ENCODE data around the gene ITGAL.

Gene ITGAL

DNA sequence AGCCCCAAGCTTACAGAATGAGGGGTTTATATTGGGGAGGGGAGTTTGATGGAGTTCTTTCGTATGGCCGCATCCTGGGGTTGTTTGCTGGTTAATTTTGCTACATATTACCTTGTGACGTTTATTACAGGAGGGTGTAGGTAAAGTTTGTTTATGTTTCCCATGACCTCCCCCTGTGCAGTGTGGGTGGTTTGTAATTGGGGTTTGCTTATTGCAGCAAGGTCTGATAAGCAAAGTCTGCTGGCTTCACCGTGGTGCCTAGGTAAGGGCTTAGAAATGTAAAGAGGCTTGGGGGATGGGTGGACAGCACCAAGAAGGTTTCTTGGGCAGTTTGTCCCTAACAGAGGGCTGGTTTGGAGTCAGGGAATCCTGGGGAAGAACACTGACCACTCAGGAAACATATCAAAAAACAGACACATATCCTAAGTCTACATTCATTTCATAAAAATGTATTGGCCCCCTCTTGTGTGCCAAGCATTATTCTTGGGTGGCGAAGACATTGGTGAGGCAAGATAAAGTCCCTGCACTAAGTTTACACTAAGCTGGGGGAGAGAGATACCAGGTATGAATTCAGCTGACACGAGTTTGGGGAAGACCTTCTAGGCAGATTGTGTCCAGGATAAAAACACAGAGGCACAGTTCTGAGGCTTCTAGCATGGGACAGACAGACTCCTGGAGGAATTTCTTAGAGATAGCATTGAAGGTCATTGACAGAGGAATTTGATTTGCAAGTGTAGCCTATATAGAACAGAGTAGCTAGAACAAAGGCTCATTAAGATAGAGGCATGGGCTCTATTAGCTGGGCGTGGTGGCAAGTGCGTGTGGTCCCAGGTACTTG, 76.1 kb downstream of the ITGAL start:
- DNase-seq: no peak

DNA sequence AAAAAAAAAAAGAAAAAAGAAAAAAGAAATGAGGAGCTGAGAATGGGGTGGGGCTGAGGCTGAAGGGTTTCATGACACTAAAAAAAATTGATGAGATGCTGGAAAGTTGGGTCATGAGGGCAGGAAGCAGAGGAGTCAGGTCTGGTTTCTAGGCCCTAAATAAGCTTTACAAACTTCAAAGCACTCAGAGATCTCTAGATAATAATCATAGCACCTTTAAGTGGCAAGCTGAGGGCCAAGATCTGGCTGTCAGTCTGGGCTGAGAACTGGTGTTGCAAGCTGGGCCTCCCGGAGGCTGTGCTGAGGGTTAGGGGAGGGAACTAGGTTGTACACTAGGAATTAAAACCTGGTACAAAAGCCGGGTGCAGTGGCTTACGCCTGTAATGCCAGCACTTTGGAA, 79.2 kb downstream of the ITGAL start:
- DNase-seq: peak; percentile 89

DNA sequence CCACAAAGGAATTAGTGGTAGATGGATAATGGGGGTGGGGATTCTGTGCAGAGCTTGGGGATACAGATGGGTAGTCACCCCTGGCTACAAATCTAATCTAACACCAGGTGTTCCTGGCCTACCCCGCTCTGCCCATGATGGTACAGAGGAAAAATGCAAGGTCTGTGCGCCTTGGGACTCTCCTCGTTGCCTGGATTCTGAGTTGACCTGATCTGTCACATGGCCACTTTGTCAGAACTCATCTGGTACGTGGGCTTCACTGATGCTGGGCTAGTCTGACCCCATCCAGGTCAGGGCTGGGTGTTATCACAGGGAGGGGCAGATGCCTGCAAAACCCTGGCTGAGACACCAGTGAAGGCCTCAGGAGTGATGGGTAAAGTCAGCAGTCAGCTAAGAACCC, 80.4 kb downstream of the ITGAL start:
- DNase-seq: no peak

DNA sequence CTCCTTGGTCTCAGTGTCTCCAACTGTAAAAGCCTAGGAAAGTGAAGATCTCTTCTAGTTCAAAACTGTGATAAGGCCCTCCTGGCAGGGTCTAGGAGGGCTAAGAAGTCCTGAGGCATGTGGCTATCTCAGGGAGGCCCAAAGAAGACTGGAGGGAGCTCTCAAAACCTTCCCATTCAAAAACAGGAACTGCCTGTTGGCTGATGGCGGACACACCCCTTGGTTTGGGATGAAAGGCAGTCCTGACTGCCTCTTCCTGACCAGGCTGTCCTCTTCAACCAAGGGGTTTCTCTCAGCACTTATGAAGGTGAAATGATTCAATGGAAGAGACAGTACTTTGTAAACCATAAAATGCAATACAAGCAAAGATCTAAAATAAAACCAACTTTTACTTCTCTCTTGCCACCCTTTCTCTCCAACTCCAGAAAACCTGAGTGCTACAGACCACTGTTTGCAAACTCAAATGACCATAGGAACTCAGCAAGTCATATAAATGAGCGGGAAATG, 80.9 kb downstream of the ITGAL start:
- DNase-seq: no peak

DNA sequence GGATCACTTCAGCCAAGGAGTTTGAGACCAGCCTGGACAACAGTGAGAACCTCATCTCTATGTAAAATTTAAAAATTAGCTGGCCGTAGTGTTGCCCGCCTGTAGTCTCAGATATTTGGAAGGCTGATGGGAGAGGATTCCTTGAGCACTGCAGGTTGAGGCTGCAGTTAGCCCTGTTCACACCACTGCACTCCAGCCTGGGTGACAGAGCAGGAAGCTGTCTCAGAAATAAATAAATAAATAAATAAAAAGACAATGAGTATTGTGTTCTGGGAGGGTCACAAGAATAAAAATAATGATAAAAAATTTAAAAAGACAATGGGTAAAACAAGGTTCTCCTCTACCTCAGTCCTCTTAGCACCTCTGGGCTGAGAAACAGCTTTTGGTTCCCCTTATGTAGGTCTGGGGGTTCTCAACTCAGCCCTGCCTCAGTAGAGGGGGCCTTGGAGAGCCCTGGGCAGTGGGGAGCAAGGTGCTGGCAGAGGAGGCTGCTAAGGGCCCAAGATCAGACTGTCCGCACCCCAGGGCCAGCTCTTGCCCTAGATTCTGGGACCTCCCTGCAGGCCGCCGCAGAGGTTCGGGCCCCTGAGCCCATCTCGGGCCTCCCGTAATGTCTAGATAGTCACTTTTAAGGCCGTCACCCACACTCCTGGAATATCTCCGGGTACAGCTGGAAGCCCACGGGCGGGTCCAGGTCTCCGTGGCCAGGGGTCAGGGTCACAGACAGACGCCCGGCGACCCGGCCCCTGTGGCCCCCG, 82.2 kb downstream of the ITGAL start:
- DNase-seq: no peak

DNA sequence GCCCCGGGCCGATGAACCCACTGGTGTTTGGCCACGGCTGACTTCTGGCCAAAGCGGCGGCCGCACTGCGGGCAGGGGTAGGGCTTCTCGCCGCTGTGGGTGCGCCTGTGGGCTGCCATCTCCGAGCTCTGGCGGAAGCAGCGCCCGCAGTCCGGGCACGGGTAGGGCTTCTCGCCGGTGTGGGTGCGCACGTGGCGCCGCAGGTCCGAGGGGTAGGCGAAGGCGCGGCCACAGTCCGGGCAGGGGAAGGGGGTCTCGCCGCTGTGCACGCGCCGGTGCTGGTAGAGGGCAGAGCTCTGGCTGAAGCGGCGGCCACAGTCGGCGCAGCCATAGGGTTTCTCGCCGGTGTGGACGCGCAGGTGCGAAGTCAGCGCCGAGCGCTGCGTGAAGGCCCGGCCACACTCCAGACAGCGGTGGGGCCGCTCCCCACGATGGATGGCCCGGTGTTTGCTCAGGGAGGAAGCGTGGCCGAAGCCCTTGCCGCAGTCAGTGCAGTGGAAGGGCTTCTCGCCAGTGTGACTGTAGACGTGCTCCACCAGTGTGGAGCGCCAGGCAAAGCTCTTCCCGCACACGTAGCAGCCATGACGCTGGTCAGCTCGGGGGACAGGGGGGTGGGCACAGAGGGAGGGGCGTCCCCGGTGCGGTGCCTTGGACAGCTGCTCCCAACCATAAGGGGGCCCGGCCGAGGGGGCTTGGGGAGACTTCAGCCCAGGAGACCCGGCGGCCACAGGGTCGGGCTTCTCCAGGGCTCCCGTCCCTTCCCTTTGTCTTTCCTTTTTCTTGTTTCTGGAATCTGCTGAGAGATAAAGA, 83.0 kb downstream of the ITGAL start:
- no peak for DNase-seq

DNA sequence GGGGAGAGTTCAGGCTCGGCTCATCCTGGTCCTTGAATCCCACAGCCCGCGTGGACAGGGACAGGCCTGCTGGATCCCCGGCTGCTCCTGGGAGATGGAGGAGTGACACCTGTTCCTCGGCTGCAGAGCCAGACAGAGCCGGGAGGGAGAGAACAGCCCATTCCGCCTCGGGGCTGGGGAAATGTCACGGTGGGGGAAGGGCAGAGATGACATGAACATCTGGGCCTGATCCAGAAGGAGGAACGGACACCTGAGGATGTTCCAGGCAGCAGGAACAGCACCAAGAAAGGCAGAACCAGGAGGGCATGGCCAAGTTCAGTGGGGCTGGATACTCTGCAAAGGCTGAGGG, 83.6 kb downstream of the ITGAL start:
- no peak for DNase-seq

DNA sequence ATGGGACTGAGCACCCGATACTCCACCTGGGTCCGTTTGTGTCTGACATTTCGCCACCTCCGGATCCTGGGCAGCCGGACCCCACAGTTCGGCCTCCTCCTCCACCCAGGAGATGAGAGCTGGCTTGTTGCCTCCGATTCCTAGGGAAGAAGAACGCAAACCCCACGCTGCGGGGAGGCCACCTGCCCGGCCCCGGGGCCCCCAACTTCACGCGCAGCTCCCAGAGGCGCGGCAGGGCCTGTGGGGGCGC, 85.1 kb downstream of the ITGAL start:
- no peak for DNase-seq

DNA sequence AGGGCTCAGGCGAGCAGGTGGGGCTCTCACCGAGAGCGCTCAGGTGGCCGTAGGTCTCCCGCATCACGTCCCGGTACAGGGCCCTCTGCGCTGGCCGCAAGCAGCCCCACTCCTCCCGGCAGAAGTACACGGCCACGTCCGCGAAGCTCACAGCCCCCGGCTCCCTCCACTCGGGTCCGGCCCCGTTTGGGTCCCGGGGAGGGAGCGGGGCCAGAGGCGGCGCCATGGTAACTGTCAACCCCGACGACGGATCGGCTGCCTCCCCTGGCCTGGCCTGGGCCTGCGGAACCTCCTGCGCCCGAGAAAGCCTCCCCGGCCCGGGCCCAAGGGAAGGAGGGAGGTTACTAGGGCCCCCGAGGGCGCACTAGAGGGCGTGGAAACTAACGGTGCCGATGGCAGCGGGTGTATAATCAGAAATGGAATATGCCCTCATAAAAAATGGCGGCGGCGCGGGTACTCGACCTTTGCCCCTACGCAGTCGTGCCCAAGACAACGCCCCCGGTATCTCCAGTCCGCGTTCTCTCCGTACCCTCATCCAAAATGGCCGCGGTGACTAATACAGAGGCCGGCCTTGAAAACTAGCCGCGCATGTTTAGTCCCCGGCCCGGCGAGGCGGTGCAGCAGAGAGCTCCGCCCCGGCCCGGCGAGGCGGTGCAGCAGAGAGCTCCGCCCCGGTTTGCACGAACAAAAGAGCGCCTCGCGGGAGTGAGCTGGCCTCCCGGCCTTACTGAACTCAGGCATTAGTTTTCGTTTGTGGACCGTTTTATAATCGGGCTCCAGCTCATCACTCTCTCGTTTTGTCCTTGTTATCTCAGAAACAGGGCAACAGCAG, 85.6 kb downstream of the ITGAL start, which contains the start of gene ZNF764:
Gene ZNF764, minus strand, starts transcription at position 418 of the 832 bp plus-strand sequence. Its CDS starts 192 bp downstream, at position 226.
- peak; percentile 99 for DNase-seq

DNA sequence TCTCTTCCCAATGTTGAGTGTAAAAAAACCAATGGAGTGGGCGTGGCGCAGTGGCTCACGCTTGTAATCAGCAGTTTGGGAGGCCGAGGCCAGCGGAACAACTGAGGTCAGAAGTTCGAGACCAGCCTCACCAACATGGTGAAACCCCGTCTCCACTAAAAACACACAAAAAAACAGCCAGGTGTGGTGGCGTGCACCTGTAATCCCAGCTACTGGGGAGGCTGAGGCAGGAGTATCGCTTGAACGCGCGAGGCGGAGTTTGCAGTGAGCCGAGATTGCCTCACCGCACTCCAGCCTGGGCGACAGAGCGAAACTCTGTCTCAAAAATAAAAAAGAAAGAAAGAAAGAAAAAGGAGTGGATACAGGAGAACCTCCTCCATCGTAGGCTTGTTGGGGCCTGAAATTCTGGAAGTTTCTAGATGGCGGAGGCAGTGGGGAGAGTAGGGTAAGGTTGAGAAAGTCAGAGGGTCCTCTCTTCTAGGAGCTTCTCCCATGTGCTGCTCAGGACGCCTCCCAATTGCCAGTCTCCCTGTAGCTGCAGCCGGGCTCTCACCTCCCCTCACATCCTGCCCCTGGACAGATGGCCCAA, 86.3 kb downstream of the ITGAL start:
- DNase-seq: no peak

DNA sequence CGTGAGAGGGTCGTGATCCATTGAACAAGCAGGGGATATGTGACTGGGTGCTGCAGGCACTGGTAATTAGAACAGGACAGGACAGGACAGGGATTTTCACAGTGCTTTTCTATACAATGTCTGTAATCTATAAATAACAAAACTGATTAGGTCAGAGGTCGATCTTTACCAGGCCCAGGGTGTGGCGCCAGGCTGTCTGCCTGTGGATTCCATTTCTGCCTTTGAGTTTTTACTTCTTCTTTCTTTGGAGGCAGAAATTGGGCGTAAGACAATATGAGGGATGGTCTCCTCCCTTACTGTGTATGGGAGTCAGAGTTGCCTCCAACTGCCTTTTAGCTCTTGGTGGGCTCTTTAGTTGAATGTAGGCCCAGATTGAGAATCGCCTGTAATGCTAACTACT, 87.1 kb downstream of the ITGAL start:
- no peak for DNase-seq

DNA sequence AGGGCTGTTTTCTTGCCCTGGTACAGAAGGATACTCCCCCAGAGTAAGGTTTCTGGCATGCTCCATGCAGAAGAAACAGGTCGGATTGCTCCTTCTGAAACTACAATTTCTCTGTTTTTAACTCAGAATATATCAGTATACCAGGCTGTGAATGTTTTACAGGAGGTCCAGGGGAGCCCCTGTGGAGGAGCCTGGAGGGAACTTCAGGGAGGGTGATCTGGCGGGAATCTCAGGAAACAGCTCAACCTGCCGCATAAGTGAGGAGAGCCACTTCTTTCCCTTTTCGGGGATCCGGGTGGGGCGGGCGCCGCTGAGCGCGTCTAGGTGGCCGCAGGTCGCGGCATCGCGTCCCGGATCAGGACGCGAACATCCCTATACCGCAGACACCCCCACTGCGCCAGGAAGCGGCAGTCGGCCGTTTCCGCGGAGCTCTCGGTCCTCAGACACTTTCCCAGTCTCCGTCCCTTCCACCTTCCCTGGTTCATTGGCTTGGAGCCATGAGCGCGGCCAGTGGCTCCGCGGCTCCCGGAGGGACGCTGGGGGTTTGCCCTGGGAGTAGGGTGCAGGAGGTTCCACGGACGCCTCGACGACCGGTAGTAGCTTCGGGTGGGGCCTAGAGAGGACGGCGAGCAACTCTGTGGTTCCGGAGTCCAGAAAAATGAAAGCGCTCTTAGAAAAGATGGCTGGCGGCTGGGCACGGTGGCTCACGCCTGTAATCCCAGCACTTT, 88.7 kb downstream of the ITGAL start:
- DNase-seq: peak; percentile 38

DNA sequence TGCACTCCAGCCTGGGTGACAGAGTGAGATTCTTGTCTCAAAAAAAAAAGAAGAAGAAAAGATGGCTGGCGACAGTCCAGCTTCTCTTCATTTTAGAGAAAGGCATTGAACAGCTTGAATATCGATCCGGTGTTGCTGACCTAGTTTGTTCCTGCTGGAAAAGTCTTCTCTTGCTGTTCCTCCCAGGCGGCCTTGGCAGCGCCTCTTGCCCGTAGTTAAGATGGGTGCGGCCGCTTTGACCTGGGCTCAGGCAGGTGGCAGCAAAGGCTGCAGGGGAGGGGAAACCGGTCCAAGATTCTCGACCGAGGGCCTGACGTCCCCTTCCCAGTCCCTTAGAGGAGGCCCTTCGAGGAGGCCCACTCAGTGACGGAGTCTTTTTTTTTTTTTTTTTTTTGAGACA, 89.5 kb downstream of the ITGAL start:
- no peak for DNase-seq

DNA sequence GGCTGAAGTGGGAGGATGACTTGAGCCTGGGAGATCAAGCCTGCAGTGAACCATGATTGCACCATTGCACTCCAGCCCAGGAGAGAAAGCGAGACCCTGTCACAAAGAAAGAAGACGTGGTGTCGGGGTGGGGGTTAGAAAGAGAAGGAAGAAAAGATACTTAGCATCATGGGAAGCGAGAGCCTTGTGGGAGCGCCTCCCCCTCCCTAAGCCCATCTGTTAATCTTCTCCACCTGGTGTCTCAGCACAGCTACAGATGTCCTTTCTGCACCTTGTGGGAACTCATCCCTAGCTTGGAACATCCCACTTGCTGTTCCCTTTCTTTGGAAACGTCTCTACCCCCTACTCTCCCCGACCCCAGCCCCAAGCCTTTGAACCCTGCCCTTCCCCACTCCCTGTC, 93.0 kb downstream of the ITGAL start:
- DNase-seq: no peak

DNA sequence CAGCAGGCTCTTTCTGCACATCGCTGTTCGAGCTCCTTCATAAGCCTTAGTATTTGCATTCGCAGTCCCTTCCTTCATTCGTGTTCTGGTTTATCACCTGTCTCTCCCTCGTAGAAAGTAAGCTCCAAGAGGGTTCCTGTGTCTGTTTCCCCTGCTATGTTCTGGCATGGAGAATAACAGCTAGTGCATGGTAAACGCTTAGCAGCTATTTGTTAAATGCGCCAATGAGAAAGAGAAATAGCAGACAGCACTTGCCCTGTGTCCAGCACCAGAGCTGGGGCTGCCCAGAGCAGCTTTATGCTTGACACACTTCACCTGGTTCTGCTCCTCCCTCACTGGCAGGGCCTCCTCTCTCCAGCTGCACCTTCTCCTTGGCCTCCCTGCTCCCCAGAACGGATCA, 93.4 kb downstream of the ITGAL start:
- DNase-seq: no peak

DNA sequence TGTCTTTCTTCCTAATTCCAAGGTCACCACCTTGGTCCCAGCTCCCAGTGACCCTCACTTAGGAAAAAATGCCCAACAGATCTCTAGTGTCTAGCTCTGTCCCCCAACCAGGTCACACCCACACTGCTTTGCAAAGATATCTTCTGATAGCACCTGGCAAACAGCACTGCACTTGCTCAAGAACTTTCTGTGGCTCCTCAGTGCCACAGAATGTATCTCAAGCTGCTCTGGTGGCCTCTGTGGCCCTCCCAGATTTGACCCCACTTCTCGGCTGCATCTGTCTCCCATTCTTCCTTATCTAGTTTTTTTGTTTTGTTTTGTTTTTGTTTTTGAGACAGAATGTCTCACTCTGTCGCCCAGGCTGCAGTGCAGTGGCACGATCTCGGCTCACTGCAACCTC, 94.0 kb downstream of the ITGAL start:
- no peak for DNase-seq

DNA sequence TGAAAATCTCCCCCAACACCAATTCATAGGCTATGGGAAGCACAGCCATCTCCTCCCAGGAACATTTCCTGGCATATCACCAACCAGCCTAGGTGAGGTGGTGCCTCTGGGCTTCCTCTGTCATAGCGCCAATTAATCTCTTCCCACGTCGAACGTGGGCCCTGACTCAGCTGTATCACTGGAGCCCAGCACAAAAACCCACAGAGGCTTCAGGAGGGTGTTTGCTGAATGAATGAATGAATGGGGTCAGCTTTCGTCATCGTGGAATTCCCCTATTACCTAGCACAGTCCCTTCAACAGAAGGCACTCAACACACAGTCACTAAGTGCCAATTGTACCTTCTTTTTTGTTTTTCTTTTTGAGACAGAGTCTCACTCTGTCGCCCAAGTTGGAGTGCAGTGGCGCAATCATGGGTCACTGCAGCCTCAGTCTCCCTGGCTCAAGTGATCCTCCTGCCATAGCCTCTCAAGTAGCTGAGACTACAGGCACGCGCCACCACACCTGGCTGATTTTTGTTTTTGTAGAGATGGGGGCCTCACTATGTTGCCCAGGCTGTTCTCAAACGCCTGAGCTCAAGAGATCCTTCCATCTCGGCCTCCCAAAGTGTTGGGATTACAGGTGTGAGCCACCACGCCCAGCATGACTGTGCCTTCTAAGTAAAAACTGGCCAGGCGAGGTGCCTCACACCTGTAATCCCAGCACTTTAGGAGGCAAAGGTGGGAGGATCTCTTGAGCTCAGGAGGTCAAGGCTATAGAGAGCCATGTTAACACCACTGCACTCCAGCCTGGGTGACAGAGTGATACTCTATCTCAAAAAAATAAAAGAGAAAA, 94.8 kb downstream of the ITGAL start:
- peak; percentile 80 for DNase-seq

DNA sequence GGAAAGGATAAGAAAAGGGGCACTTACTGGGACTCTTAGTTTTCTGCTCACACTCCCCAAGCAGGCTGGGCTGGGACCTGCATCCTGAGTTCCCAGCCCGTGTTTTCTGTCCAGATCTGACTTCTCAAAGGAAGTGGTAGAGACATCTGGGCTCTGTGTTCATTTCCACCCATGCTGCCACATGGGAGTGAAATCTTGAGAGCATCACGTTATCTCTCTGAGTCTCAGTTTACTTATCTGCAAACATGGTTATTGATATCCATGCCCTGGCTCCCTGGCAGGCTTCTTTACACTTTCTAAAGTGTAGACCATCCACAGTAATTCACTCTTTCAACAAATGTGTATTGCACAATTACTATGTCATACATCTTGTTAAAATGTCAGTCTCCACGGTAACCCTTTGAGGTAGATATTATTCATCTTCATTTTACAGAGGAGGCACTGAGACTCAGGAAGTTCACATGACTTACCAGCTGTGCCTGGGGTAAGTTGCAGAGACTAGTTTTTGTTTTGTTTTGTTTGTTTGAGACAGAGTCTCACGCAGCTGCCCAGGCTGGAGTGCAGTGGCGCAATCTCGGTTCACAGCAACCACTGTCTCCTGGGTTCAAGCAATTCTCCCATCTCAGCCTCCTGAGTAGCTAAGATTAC, 95.6 kb downstream of the ITGAL start:
- peak; percentile 88 for DNase-seq

DNA sequence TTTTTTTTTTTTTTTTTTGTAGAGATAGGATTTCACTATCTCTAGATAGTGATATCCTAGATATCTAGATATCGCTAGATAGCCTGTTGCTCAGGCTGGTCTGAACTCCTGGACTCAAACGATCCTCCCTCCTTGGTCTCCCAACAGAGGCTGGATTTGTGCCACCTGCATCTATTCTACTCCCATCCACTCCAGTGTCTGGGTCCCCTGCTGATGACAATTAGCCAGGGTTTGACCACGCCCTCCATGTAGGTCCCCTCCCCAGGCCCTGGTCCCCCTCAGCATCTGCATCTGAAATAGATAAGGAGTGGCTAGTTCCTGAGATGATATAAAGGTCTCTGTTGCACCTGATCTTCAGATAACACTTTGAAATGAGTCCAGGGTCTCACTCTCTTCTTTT, 96.7 kb downstream of the ITGAL start:
- no peak for DNase-seq
